Endometrial microvascular endothelial cells (primary cell): ENCODE data around the gene LGSN. TPM values are rescaled to one million over a fixed set of nuclear protein-coding genes. Genes with fewer than 3 reads are reported as not detected.
"Not testable (repeated sequence)": the region's sequence is repeated elsewhere in the genome, so short reads cannot be mapped to it uniquely, and the experiment has no call there.

Experiments used
- in situ Hi-C: cut with HindIII; loops from 2 replicates; pipeline ENCODE4 v1.10.0; 2017; ENCODE audit warnings: low sequenced_read_pairs, low pct_unique_long_range_greater_than_20kb; ENCODE audit errors: inconsistent ontology term
- total RNA-seq: library from RNA; depleted of rRNA; stranded (reverse); fragments of >200 nt; gene quantifications from one replicate; pipeline ENCODE4 v1.2.3, GENCODE V29; 2015; ENCODE audit errors: inconsistent ontology term

Gene LGSN
- total RNA-seq, 1 donor from 2014 or later: not detected

- in situ Hi-C loops: no loop called here
Observed at GRCh38 chr6:63263444-63263843, 56.3 kb downstream of the LGSN start.

GRCh38 chr6:63261820-63262219 is 58.0 kb downstream of the LGSN start:
- in situ Hi-C loops: no loop called here

DNA sequence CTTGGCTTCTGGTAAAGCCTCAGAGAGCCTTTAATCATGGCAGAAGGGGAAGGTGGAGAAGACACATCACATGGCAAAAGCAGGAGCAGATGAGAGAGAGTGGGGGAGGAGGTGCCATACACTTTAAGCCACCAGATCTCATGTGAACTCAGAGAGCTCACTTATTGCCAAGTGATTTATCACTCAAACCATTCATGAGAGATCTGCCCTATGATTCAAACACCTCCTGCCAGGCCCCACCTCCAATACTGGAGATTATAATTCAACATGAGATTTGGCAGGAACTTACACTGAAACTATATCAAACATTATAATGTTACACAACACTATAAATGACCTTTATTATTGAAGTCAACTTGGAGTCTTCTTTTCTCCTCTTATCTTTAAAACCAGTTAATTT is 60.6 kb downstream of the LGSN start:
- in situ Hi-C loops: no loop called here

- in situ Hi-C loops: no loop called here
Observed at GRCh38 chr6:63249875-63250482, 69.8 kb downstream of the LGSN start.

GRCh38 chr6:63246581-63246980 is 73.2 kb downstream of the LGSN start:
- in situ Hi-C loops: no loop called here

- in situ Hi-C loops: no loop called here
Observed at GRCh38 chr6:63245909-63246308, 73.9 kb downstream of the LGSN start.

DNA sequence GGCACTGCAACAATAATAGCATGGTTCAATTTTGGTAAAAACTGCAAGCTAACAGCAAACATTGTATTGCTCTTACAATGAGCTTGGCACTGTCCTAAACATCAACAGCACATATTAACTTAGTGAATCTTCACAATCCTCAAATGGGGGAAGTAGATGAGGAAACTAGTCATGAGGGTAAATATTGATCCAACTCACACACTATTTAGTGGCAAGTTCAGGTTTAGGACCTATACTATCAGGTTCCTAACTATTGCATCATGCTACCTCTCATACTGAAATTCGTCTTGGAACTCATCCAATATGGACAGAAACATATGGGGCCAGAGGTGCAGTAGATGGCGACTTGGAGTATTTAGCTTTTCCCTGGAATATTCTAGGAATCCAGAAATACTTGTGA is 74.4 kb downstream of the LGSN start:
- in situ Hi-C loops: no loop called here

DNA sequence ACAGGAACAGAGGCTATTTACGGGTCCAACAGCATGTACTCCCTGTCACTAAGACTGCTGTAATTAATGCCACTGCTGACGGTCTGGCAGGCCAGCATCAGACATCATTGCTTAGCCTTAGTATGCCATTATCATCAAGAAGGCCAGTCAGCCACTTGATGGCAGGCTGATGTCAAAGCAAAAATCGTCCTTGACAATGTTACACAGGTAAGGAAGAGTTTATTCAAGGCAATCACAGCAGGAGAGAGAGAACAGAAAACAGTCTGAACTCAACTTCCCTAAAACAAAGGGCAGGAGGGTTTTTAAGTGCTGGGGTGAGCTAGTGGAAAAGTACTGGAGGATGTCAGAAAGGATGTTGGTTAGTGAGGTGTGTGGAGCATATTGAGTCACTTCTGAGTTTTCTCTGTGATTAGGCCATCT is 83.4 kb downstream of the LGSN start:
- in situ Hi-C loops: no loop called here

GRCh38 chr6:63230511-63230910 is 89.3 kb downstream of the LGSN start:
- in situ Hi-C loops: not testable (repeated sequence)

DNA sequence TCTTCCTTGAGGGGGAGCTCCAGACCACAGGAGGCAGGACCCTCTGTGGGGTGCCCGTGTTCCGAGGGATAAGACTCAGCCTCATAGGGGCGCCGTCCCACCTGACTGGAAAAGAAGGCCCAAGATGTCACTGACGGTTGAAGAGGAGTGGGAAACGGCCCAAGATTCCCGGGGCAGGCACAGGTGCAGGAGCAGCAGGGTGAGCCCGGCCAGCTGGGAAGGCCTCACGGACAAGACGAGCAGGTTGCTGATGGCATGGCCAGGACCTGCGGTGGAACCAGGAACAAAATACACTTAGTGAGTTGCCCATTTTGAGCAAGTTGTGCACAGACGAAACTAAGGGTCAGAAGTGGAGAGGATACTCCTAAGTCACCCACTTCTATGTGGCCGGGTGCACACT is 89.8 kb downstream of the LGSN start:
- in situ Hi-C loops: not testable (repeated sequence)

DNA sequence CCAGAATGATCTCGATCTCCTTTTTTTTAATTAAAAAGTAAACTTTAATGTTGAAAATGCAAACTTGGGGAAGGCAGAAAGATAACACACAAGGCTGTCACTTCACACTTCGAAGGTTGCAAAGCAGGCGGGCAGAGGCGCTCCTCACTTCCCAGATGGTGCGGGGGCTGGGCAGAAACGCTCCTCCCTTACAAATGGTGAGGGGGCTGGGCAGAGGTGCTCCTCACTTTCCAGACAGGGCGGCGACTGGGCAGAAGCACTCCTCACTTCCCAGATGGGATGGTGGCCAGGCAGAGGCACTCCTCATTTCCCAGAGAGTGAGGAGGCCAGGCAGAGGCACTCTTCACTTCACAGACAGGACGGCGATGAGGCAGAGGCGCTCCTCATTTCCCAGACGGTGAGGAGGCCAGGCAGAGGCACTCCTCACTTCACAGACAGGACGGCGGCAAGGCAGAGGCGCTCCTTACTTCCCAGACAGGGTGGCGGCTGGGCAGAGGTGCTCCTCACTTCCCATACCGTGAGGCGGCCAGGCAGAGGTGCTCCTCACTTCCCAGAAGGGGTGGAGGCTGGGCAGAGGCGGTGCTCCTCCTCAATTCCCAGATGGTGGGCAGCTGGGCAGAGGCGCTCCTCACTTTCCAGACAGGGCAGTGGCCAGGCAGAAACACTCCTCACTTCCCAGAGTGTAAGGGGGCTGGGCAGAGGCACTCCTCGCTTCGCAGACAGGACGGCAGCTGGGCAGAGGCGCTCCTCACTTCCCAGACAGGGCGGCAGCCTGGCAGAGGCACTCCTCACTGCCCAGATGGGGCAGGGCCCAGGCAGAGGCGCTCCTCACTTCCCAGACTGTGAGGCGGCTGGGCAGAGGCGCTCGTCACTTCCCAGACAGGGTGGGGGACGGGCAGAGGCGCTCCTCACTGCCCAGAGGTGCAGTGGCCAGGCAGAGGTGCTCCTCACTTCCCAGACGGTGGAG is 91.6 kb downstream of the LGSN start:
- in situ Hi-C loops: not testable (repeated sequence)

DNA sequence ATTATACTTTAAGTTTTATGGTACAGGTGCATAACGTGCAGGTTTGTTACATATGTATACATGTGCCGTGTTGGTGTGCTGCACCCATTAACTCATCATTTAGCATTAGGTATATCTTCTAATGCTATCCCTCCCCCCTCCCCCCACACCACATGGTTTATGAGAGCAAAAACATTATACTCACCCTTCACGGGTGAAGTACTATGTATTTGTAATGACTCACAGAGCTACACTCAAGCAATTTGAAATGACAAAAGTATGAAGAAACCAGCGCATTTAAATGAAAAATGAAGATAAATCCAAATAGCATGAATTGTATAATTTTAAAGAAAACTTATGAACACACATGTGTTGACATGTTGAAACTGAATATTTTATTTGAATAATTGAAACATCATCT is 93.8 kb downstream of the LGSN start:
- in situ Hi-C loops: not testable (repeated sequence)

Other genes with a start within 250 kb of the LGSN start
- gene FKBP1C, start 108.5 kb downstream of the LGSN start, total RNA-seq: 0.28 TPM